ENCODE measurements around the gene SLC5A6. TPM values are rescaled to one million over a fixed set of nuclear protein-coding genes. Genes with fewer than 3 reads are reported as not detected.

The SLC5A6 gene
- total RNA-seq, 1 donor from 2014 or later = 70.7 TPM

- Mint-ChIP-seq H3K4me1 (ENCODE audit: low read depth) (no peaks in the 10 kb centered on the region), H3K27ac (no peak overlapping the region), H3K9me3 (no peaks in the 10 kb centered on the region), H3K36me3 (ENCODE audit: low read depth) (peaks cover 37% of the 10 kb centered on the region), H3K27me3 (ENCODE audit: low read depth) (peaks cover 1% of the 10 kb centered on the region), H3K4me3 (ENCODE audit: low read depth) (no peak overlapping the region)
- no peak for DNase-seq (ENCODE audit: low spot score)
- intact Hi-C loops (cut with micrococcal nuclease) = no loop called here
Observed at GRCh38 chr2:27245626-27246025, 33.6 kb upstream of the SLC5A6 start.

GRCh38 chr2:27245116-27245515 is 33.0 kb upstream of the SLC5A6 start:
- no peaks in the 10 kb centered on the region for H3K9me3 Mint-ChIP-seq
- peaks cover 1% of the 10 kb centered on the region for H3K27me3 Mint-ChIP-seq (ENCODE audit: low read depth)
- no peak overlapping the region for H3K27ac Mint-ChIP-seq
- H3K4me3 Mint-ChIP-seq (ENCODE audit: low read depth) = no peak overlapping the region
- no peak for DNase-seq (ENCODE audit: low spot score)
- intact Hi-C loops (cut with micrococcal nuclease) = no loop called here
- no peaks in the 10 kb centered on the region for H3K4me1 Mint-ChIP-seq (ENCODE audit: low read depth)
- peaks cover 42% of the 10 kb centered on the region for H3K36me3 Mint-ChIP-seq (ENCODE audit: low read depth)

- intact Hi-C loops (cut with micrococcal nuclease) = no loop called here
Observed at GRCh38 chr2:27243391-27244130, 31.5 kb upstream of the SLC5A6 start.

DNA sequence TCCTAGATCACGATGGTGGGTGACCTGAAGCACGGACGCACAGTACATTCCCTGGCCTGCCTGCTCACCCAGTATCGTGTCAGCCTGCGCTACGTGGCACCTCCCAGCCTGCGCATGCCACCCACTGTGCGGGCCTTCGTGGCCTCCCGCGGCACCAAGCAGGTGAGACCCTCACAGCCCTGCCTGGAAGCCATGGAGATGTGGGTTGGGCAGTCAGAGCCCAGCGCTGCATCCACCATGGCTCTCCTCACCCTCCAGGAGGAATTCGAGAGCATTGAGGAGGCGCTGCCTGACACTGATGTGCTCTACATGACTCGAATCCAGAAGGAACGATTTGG is 30.5 kb upstream of the SLC5A6 start:
- no peak overlapping the region for H3K4me3 Mint-ChIP-seq (ENCODE audit: low read depth)
- no peaks in the 10 kb centered on the region for H3K27me3 Mint-ChIP-seq (ENCODE audit: low read depth)
- DNase-seq (ENCODE audit: low spot score) = no peak
- H3K27ac Mint-ChIP-seq = no peak overlapping the region
- no peaks in the 10 kb centered on the region for H3K4me1 Mint-ChIP-seq (ENCODE audit: low read depth)
- peaks cover 63% of the 10 kb centered on the region for H3K36me3 Mint-ChIP-seq (ENCODE audit: low read depth)
- no peaks in the 10 kb centered on the region for H3K9me3 Mint-ChIP-seq
- intact Hi-C loops (cut with micrococcal nuclease) = no loop called here

More at GRCh38 chr2:27243391-27244130, 31.5 kb upstream of the SLC5A6 start:
- Mint-ChIP-seq H3K27ac (no peak overlapping the region), H3K4me3 (ENCODE audit: low read depth) (no peak overlapping the region), H3K9me3 (no peaks in the 10 kb centered on the region), H3K36me3 (ENCODE audit: low read depth) (peaks cover 54% of the 10 kb centered on the region), H3K4me1 (ENCODE audit: low read depth) (no peaks in the 10 kb centered on the region), H3K27me3 (ENCODE audit: low read depth) (no peaks in the 10 kb centered on the region)
- no peak for DNase-seq (ENCODE audit: low spot score)

DNA sequence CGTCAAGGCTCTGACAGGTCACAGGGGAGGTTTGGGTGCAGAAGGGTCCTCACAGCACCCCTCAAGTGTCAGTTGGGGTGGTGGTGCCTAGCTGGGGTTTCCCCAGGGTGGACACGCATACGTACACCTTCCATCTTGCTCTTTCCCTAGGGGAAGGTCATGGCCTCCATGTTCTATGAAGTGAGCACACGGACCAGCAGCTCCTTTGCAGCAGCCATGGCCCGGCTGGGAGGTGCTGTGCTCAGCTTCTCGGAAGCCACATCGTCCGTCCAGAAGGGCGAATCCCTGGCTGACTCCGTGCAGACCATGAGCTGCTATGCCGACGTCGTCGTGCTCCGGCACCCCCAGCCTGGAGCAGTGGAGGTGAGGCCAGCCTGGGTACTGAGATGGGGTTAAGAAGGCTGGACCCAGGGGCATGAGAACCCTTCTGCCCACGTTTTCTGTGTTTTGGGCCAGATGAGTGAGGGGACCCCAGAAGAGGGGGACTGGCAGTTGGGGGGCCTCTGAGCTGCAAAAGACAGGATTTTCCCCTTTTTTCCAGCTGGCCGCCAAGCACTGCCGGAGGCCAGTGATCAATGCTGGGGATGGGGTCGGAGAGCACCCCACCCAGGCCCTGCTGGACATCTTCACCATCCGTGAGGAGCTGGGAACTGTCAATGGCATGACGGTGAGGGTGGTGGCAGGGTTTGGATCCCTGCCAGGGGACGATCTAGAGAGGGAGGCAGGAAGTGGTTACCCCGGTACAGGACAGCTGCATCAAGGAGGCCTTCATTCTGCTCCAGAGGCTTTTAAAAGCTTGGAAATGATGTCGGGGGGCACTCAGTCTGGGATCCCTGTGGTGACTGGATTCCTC is 29.9 kb upstream of the SLC5A6 start:
- Mint-ChIP-seq H3K4me1 (ENCODE audit: low read depth) (no peaks in the 10 kb centered on the region), H3K36me3 (ENCODE audit: low read depth) (peaks cover 69% of the 10 kb centered on the region), H3K4me3 (ENCODE audit: low read depth) (no peak overlapping the region), H3K27me3 (ENCODE audit: low read depth) (no peaks in the 10 kb centered on the region), H3K9me3 (no peaks in the 10 kb centered on the region), H3K27ac (no peak overlapping the region)
- intact Hi-C loops (cut with micrococcal nuclease) = no loop called here
- DNase-seq (ENCODE audit: low spot score) = no peak

- H3K36me3 Mint-ChIP-seq (ENCODE audit: low read depth) = peaks cover 82% of the 10 kb centered on the region
- H3K27ac Mint-ChIP-seq = no peak overlapping the region
- intact Hi-C loops (cut with micrococcal nuclease) = no loop called here
Observed at GRCh38 chr2:27240406-27240805, 28.3 kb upstream of the SLC5A6 start.

DNA sequence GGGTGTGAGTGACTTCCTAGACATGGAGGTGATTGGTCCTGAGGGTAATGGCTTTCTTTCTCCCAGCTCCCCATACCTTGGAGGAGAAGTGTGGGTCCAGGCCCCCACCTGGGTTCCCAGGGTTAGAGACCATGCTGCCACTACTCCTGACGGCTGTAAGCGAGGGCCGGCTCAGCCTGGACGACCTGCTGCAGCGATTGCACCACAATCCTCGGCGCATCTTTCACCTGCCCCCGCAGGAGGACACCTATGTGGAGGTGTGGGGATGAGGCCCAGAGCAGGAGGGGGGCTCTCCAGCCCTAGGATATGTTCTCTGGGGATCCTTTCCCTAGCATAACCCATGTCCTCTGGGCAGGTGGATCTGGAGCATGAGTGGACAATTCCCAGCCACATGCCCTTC is 26.9 kb upstream of the SLC5A6 start:
- Mint-ChIP-seq H3K4me3 (ENCODE audit: low read depth) (no peak overlapping the region), H3K4me1 (ENCODE audit: low read depth) (no peaks in the 10 kb centered on the region), H3K27me3 (ENCODE audit: low read depth) (no peaks in the 10 kb centered on the region), H3K36me3 (ENCODE audit: low read depth) (peaks cover 90% of the 10 kb centered on the region), H3K27ac (no peak overlapping the region), H3K9me3 (no peaks in the 10 kb centered on the region)
- no peak for DNase-seq (ENCODE audit: low spot score)
- intact Hi-C loops (cut with micrococcal nuclease) = no loop called here

More at GRCh38 chr2:27240406-27240805, 28.3 kb upstream of the SLC5A6 start:
- DNase-seq (ENCODE audit: low spot score) = no peak
- no peaks in the 10 kb centered on the region for H3K9me3 Mint-ChIP-seq
- no peak overlapping the region for H3K4me3 Mint-ChIP-seq (ENCODE audit: low read depth)
- H3K27me3 Mint-ChIP-seq (ENCODE audit: low read depth) = no peaks in the 10 kb centered on the region
- no peaks in the 10 kb centered on the region for H3K4me1 Mint-ChIP-seq (ENCODE audit: low read depth)

DNA sequence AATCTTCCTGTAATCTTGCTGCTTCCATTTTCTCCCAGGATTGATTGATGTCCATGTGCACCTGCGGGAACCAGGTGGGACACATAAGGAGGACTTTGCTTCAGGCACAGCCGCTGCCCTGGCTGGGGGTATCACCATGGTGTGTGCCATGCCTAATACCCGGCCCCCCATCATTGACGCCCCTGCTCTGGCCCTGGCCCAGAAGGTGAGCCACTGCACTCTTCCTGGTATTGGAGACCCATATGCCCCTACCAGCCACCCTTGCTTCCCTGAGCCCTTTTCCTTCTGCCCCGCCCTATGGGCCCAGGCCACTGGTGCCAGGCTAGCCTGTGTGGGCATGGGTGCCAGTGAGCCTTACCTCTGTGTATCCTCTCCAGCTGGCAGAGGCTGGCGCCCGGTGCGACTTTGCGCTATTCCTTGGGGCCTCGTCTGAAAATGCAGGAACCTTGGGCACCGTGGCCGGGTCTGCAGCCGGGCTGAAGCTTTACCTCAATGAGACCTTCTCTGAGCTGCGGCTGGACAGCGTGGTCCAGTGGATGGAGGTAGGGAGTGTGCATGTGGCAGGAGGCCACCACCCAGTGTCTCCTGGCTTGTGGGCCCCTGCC is 25.4 kb upstream of the SLC5A6 start:
- no peak for DNase-seq (ENCODE audit: low spot score)
- H3K27ac Mint-ChIP-seq = no peak overlapping the region
- no peaks in the 10 kb centered on the region for H3K9me3 Mint-ChIP-seq
- no peaks in the 10 kb centered on the region for H3K4me1 Mint-ChIP-seq (ENCODE audit: low read depth)
- no peak overlapping the region for H3K4me3 Mint-ChIP-seq (ENCODE audit: low read depth)
- no peaks in the 10 kb centered on the region for H3K27me3 Mint-ChIP-seq (ENCODE audit: low read depth)
- intact Hi-C loops (cut with micrococcal nuclease) = no loop called here
- H3K36me3 Mint-ChIP-seq (ENCODE audit: low read depth) = peaks cover 90% of the 10 kb centered on the region

DNA sequence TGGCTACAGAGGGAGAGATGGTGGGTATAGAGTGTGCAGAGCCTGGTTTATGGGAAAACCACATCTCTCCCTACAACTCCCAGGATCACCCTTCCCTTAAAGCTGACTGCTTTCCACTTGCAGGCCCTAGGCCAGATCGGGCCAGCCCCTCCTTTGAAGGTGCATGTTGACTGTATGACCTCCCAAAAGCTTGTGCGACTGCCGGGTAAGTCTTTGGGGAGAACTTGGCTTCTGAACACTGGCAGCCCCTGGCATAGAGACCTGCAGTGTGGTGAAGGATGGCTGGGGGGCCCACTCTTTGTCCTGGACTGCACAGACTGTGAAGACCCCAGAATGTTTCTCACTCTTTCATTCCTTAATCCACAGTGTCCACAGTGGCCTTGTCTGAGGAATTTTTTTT is 24.6 kb upstream of the SLC5A6 start:
- H3K4me1 Mint-ChIP-seq (ENCODE audit: low read depth) = no peaks in the 10 kb centered on the region
- H3K27ac Mint-ChIP-seq = no peak overlapping the region
- no peak for DNase-seq (ENCODE audit: low spot score)
- no peaks in the 10 kb centered on the region for H3K27me3 Mint-ChIP-seq (ENCODE audit: low read depth)
- H3K9me3 Mint-ChIP-seq = no peaks in the 10 kb centered on the region
- H3K4me3 Mint-ChIP-seq (ENCODE audit: low read depth) = no peak overlapping the region
- H3K36me3 Mint-ChIP-seq (ENCODE audit: low read depth) = peaks cover 91% of the 10 kb centered on the region
- intact Hi-C loops (cut with micrococcal nuclease) = no loop called here

DNA sequence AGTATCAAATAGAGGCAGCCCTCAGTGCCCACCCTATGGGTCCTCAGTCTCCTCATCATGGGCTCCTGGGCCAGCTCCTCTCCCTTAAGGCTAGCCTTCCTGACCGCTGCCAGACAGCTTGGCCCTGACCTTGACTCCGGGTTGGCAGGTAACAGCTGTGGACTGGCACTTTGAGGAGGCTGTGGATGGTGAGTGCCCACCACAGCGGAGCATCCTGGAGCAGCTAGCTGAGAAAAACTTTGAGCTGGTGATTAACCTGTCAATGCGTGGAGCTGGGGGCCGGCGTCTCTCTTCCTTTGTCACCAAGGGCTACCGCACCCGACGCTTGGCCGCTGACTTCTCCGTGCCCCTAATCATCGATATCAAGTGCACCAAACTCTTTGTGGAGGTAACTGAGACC is 24.1 kb upstream of the SLC5A6 start:
- no peak for DNase-seq (ENCODE audit: low spot score)
- H3K27me3 Mint-ChIP-seq (ENCODE audit: low read depth) = no peaks in the 10 kb centered on the region
- no peak overlapping the region for H3K27ac Mint-ChIP-seq
- H3K4me1 Mint-ChIP-seq (ENCODE audit: low read depth) = no peaks in the 10 kb centered on the region
- intact Hi-C loops (cut with micrococcal nuclease) = no loop called here
- H3K4me3 Mint-ChIP-seq (ENCODE audit: low read depth) = no peak overlapping the region
- no peaks in the 10 kb centered on the region for H3K9me3 Mint-ChIP-seq
- peaks cover 91% of the 10 kb centered on the region for H3K36me3 Mint-ChIP-seq (ENCODE audit: low read depth)

DNA sequence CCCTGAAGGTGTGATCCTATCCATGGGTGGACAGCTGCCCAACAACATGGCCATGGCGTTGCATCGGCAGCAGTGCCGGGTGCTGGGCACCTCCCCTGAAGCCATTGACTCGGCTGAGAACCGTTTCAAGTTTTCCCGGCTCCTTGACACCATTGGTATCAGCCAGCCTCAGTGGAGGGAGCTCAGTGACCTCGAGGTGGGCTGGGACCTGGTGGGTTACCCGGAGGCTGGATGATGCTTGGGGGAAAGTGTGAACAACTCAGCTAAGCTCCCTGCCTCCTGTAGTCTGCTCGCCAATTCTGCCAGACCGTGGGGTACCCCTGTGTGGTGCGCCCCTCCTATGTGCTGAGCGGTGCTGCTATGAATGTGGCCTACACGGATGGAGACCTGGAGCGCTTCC is 21.3 kb upstream of the SLC5A6 start:
- peaks cover 86% of the 10 kb centered on the region for H3K36me3 Mint-ChIP-seq (ENCODE audit: low read depth)
- no peaks in the 10 kb centered on the region for H3K9me3 Mint-ChIP-seq
- intact Hi-C loops (cut with micrococcal nuclease) = no loop called here
- no peak overlapping the region for H3K27ac Mint-ChIP-seq
- H3K4me3 Mint-ChIP-seq (ENCODE audit: low read depth) = no peak overlapping the region
- no peak for DNase-seq (ENCODE audit: low spot score)
- H3K27me3 Mint-ChIP-seq (ENCODE audit: low read depth) = no peaks in the 10 kb centered on the region
- H3K4me1 Mint-ChIP-seq (ENCODE audit: low read depth) = no peaks in the 10 kb centered on the region

DNA sequence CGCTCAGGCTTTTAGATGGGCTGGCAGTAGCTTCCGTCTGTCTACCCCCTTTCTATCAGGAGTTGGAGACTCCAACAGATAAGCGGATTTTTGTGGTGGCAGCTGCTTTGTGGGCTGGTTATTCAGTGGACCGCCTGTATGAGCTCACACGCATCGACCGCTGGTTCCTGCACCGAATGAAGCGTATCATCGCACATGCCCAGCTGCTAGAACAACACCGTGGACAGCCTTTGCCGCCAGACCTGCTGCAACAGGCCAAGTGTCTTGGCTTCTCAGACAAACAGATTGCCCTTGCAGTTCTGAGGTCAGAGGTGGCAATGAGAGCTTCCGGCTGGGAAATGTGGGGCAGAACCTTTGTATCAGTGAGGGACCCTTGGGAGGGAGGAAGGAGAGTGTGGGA is 19.9 kb upstream of the SLC5A6 start:
- Mint-ChIP-seq H3K36me3 (ENCODE audit: low read depth) (peaks cover 87% of the 10 kb centered on the region), H3K27ac (no peak overlapping the region), H3K27me3 (ENCODE audit: low read depth) (no peaks in the 10 kb centered on the region), H3K4me1 (ENCODE audit: low read depth) (no peaks in the 10 kb centered on the region), H3K9me3 (no peaks in the 10 kb centered on the region), H3K4me3 (ENCODE audit: low read depth) (no peak overlapping the region)
- DNase-seq (ENCODE audit: low spot score) = no peak
- intact Hi-C loops (cut with micrococcal nuclease) = no loop called here

GRCh38 chr2:27227501-27227900 is 15.4 kb upstream of the SLC5A6 start:
- no peak overlapping the region for H3K27ac Mint-ChIP-seq
- H3K9me3 Mint-ChIP-seq = no peaks in the 10 kb centered on the region
- H3K36me3 Mint-ChIP-seq (ENCODE audit: low read depth) = peaks cover 84% of the 10 kb centered on the region

More at GRCh38 chr2:27227501-27227900, 15.4 kb upstream of the SLC5A6 start:
- no peak for DNase-seq (ENCODE audit: low spot score)
- Mint-ChIP-seq H3K4me1 (ENCODE audit: low read depth) (no peaks in the 10 kb centered on the region), H3K4me3 (ENCODE audit: low read depth) (no peak overlapping the region), H3K27me3 (ENCODE audit: low read depth) (no peaks in the 10 kb centered on the region)
- intact Hi-C loops (cut with micrococcal nuclease) = no loop called here

Measured in activated T-helper 2 cell treated with anti-CD3 and anti-CD28 coated beads, Interferon-gamma antibody, Interleukin-2, Interleukin-4, amounts not matched to agents 10 μg/mL and 5 μg/mL and 100 μg/mL, durations not matched to agents 14 hours and 24 hours and 36 hours (primary cell).